AG08395 (cell line): ENCODE measurements around the gene GSG1L.

Experiments
- DNase-seq: peaks from one replicate; pipeline ENCODE4 v3.0.0; 2012; ENCODE audit warnings: mixed read lengths, low spot score

GSG1L gene

DNA sequence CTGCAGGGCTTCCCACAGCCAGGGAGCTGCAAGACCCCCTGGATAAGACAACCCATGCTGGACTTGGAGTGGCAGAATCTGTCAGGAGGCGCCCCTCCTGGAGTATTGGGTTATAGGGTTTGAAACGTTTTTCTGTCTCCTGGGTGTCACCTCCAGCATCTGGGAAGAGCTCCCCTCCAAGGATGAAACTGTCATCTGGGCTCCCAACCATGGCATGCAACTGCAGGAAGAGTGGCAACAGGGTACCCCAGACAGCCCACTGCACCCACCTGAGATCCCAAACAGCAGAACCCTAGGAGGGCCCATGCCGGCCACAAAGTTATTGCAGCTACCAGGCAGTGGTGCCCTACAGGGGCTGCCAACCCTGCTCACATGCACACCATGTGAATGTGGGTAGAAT is 636 bp upstream of the GSG1L start:
- DNase-seq, result no peak

DNA sequence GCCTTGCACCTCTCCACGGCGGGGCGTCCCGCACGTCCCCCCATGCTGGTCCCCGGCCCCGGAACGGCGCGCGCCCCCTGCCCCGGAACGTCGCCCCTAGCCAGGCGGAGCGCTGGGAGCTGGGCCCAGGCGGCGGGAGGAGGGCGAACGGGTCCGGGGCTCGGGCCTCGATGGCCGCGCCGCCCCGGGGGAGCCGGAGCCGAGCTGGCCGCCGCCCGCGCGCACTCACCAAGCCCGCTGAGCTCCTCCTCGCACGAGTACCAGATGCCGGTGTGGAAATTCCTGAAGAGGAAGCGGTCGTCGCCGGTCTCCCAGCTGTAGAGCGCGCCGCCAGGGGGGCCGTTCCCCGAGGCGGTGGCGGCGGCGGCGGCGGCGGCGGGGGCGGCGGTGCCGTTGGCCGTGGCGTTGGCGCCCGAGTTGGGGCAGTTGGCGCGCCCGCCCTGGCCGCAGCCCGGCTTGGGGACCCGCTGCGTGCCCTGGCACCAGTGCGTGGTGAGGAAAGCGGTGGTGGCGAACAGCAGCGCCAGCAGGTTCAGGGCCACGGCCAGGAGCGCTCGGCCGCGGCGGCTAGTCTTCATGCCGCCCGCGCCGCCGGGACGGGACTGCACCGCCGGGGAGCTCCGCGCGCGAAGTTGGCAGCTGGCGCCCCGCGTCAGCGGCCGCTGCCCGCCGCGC is 530 bp downstream of the GSG1L start:
- DNase-seq, result peak; percentile 39

DNA sequence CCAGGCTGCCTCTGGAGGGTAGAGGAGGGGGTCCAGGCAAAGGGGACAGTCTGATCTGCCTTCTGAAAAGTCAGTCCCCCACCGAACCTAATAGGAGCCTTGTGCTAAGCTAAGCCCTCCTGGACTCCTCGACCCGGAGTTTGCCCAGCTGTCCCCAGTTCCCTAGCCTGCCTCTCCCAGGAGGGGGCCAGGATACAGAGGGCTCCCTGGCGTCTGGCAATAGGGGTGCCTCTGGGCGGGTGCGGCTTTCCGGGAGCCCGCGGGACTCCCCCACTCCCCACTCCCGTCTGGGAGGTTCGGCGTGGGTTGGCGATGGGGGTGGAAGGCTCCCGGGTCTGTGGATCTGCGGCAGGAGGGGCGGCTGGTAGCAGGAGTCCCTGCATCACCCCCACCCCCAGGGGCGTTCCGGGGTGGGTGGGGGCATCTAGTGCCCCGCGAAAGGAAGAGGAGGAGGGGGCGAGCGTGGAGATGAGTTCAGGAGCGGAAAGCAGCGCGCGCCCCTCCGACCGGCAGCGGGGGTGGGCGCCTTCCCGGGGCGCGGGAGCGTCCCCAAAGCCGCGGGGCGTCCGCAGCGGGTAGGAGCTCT is 1.2 kb downstream of the GSG1L start:
- no peak for DNase-seq

DNA sequence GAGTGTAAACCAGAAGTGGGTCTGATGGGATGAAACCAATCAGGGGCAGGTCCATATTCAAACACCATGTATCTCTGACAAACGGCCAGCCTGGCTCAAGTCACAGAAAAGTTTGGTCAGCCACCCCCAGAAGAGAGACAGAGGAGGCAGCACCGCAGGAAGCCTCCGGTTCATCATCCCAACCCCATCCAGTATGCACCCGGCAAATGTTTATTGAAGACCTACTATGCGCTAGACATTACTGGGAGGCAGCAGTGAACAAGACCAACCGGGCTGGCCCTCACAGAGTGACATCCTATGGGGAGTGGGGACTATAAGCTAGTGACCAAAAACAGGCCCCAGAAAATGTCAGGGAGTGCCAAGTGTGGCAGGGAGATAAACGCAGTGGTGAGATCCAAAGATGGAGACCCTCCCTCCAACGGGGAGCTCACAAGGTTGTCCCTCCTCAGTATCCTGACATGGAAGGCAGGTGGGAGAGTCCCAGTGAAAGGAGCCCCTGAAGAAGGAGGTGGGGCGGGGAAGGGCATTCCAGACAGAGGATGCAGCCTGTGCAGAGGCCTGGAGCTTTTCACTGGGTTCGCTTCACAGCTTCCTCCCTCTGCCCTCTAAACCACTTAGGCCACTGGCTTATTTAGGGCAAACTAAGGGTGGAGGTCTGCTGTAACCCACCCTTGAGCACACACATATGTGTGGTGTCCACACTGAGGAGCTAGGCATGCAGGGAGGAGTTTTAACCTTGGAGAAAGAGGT is 2.0 kb downstream of the GSG1L start:
- DNase-seq, result no peak

DNA sequence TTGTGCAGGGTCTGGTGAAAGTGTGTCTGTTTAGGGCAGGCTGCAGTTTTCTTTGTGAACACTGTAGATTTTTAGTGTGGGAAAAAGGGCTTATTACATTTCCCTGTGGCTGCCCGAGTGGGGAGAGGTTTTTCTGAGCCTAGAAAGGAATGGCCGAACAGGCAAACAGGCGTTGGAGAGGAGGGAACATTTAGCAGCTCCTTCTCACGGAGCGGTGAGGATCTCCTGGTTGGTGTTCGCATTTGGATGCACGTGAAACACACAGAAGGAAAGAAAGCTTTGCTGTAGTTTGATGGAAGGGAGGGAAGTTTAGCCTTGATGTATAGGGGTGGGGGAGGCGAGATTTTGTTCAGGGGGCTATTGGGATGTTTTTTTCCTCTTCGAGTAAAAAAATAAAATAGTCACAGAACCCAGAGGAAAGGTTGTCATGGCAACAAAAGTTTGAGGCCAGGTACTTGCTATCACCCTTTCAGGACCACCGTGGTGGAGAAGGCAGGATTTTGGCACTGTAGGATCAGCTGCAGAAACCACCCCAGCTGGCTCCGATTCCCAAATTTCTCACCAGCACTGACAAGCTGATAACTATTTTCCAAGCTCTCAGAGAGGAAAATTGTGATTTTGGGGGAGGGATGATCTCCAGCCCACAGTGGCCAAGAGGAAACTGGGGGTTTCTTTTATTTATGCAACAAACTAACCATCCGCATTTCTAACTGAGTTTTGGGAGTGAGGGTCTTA is 3.5 kb downstream of the GSG1L start:
- DNase-seq, result no peak

DNA sequence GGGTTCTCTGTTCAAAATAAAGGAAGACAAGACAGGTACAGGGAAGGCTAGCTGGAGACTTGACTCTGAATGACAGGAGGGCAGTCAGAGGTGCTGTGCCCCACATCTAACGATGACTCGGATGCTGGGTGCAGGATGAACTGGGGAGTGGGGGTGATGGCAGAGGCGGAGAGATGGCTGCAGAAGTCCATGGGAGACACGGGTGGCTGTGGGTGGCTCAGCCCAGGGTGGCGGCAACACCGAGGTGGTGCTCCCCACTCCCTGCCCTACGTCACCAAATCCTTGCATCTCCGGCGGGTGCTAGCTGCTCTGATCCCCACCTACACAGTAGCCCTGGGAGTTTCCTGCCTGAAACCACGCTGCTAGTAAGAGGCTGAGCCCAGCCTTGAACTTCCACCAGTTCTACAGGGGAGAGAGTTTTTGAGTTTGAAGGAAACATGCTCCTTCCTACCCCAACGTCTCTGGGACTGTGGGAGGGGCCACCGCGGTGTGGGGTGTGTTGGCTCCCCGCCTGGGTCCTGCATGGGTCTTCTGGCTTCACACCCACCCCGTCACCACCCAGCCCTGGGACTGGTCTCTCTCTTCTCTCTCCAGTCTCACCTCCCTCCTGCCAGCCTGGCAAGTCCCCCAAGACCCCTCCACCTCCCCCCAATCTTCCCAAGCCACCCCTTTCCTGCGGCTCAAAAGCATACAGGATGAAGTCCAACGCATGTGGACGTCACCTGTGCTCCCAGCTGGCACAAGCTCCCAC is 4.5 kb downstream of the GSG1L start:
- no peak for DNase-seq

DNA sequence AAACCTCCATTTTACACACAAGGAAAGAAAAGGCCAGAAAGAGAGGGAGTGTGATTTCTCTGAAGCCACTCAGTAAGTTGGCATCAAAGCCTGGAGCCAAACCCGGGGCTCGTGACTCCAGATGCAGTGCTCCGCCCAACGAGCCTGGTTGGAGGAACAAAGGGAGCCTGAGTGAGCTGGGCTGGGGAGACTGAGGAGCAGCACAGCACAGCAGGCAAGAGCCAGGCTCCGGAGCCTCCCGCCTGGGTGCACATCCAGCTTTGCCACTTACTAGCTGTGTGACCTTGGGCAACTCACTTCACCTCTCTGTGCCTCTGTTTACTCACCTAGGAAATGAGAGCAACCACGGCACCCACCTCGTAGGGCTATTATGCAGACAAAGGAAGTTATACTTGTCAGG is 5.6 kb downstream of the GSG1L start:
- DNase-seq, result no peak

DNA sequence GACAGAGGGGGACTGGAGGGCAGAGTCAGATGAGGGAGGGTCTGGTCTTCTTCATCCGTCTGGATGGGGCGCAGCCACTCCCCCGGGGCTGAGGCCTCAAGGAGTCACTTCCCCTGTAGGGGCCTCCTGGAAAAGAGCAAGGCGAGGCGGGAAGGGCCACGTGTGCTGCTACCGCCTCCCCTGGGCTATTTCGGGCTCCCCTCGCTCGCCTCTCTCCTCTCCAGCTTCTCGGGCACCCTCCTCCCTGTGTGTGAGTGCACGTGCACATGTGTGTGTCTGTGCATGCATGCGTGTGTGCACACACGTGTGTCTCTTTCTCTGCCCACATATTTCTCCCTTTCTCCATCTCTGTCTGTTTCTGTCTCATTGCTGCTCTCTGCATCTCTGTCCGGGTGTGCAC is 10.1 kb downstream of the GSG1L start:
- no peak for DNase-seq

DNA sequence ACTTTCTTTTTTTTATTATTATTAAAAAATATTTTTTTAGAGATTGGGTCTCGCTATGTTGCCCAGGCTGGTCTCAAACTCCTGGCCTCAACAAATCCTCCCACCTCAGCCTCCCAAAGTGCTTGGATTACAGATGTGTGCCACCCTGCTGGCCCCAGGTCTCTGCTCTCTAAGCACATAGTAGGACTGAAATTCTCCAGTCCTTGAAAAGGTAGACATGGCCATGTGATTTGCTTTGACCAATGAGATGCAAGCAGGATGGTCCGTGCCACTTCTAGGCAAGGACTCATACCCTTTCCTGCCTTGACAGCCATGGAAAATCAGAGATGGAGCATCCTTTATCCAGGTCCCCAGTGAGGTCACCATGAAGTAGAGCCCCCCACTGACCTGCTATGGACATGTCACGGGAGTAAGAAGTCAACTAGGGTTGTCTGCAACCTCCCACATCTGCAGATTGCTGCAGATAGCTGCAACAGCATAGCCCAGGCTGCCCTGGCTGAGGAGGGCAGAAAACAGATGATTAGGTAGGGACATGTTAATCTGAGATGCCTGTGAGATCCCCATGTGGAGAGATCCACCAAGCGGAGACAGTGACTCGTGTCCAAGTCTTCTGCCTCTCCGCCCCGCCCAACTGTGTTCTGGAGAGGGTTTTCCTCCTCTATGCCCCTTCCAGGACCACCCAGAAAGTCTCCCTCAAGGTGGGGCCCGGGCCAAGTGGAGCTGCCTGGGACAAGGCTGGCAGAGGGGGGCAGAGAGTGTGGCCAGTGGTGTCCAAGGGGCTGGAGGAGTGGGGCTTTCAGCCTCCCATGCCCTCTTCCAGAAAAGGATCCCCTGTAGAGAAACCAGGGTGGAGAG is 11.0 kb downstream of the GSG1L start:
- DNase-seq, result no peak

DNA sequence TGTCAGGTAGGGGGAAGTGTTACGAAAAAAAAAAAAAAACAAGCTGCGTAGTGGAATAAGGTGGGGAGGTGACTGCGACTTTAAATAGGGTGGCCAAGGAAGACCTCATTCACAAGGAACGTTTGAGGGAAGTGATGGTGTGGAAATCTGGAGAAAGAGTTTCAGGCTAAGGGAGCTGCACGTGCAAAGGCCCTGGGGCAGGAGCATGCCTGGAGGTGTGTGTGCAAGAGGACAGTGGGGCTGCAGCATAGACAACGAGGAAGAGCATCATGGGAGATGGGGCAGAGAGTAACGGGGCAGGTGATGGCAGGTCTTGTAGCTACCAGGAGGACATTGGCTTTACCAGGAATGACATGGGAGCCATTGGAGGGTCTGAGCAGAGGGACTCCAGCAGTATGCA is 12.0 kb downstream of the GSG1L start:
- no peak for DNase-seq

DNA sequence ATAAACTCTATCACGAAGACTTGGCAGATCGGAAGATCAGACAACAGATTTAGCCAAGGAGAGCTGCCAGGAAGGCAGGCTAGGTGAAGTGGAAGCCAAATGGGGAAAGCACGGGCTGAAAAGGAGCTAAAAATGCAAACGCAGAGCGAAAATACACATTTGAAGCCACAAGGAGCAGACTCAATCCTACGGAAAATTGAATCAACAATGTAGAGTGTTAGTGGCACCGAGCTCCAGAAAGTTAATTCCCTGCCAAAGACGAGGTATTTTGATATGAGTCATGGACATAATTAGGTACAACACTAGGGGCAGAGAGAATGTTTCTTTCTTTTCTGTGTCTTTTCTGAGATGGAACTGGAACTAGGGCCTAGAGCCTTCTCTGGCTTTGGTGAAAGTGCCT is 20.7 kb downstream of the GSG1L start:
- peak; percentile 60 for DNase-seq

DNA sequence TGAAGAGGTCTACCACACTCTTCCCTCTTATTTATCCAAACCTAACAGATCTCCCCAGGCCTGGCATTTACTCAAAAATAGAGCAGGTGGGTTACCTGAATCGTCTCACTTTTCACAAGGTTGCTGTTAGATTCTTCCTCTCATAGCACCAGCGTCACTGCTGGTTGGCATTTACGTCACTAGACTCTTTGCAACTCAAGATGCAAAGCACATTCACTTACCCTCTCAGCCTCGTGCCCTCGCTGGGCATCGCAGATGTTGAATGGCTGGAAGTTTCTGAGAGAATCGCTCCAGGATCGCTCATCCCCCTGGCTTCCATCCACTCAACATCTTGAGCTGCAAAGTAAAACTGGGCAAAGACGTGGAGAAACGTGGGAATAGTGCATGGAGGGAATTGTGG is 21.9 kb downstream of the GSG1L start:
- DNase-seq, result no peak

DNA sequence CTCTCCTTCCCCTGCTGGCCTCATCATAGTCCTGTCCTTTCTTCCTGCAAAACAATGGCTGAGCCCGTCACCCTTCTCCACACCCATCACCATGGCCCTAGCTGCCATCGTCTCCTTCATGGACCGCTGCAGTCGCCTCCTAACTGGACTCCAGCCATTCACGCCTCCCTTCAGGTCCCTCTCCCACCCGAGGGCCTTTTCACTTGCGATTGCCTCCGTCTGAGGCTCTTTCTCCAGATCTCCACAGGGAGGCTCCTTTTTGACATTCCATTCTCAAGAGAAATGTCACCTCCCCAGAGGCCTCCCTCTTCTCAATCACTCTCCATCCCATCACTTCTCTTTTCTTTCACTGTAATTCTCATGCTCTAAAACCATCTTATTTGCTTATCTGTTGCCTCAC is 23.5 kb downstream of the GSG1L start:
- no peak for DNase-seq

DNA sequence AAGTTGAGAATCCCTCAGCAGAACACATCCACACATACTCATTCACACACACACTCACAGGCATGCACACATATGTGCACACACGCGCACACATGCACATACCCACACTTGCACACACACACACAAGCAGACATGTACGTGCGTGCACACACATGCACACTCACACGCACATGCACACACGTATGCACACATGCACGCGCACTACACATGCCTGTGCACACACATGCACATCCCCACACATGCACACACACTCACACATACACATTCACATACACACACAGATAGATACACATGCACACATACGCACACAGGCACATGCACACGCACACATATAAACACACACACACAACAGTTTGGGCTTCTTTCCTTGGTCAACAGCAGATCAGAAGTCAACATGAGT is 24.0 kb downstream of the GSG1L start:
- DNase-seq, result no peak

DNA sequence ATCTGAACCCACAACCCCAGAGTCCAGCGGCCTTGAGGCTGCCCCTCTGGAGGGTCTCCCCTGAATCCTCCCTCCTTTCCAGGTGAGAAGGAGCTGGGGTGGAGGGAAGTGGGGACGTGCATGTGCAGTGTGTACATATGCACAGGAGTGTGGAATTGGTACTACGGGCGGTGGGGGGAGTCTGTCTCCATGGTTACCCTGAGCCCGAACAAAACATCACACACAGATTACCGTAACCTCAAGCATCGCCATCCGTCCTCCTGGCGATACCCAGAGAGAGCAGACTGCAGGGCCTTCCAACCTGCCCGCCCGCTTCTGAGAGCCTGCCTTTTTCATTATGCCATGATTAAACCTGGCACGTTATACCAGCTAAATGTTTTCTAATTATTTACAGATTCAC is 25.1 kb downstream of the GSG1L start:
- no peak for DNase-seq

DNA sequence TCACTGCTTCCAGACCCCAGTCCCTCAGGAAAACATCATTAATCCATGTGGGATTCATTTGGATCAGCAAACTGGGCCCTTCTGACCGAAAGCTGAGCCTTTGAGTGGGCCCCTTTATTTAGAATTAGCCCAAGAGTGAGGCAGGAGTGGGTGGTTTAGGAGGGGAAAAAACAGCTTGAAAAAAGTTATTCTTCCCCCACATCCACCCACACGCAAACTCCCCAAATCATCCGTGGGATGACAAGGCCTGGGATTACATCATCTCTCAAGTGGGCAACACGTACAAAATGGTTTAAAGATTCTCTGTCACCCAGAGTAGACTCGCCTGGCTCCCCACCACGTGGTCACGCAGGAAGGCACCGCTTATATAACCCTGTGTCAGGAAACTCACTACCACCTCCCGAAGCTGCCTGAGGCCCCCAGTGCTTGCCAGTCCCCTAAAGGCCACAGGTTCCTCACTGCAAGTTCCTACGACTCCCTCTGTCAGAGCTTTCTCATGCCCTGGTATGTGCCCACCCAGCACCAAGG is 27.6 kb downstream of the GSG1L start:
- DNase-seq, result no peak

DNA sequence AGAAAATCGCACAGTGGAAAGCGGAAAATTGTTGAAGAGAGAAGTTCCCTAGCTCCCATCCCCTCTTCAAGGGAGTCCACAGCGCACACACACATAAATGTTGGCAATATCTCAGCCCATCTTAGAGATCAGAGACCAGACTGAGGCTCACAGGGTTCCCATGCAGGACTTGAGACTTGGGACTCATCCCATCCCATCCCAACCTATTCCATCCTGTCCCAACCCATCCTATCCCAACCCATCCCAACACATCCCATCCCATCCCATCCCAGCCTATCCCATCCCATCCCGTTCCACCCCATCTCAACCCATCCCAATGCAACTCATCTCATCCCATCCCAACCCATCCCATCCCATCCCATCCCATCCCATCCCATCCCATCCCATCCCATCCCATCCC is 29.6 kb downstream of the GSG1L start:
- DNase-seq, result no peak

DNA sequence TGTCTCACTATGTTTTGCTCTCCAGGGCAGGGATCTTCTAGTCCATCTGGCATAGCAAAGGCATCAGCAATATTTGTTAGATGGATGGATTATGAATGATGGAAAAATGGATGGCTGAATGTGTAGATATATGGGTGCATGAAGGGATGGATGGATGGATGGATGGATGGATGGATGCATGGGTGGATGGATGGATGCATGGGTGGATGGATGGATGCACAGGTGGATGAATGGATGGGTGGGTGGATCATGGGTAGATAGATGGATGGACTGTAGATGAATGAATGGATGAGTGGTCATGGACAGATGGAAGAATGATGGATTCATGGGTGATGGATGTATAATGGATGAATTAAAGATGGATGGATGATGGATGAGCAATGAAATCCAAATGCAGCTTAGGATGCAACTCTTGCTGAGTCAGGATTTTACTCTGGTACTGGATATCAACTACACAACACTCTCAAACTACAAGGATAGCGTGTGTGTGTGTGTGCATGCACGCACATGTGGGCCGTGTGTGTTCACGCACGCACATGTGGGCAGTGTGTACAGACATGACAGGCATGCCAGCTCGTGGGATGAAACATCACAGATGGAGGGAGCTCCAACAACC is 34.0 kb downstream of the GSG1L start:
- DNase-seq, result no peak

DNA sequence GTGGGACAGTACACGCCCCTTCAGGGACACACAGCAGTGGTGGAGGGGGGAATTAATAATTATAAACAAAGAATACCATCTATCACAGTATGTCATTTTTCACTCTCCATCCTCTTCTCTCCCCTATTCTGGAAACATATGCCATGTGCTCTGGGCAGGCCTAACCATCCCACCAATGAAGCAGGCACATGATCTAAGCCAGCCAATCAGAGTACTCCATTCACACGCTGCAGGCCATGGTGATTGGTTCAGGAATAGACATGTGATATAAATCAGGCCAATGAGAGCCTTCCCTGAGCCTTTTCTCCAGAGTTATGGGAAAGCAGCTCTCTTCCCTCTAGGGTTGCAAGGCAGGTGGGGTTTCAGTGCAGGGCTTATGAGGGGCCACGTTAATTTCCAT is 36.5 kb downstream of the GSG1L start:
- DNase-seq, result no peak

DNA sequence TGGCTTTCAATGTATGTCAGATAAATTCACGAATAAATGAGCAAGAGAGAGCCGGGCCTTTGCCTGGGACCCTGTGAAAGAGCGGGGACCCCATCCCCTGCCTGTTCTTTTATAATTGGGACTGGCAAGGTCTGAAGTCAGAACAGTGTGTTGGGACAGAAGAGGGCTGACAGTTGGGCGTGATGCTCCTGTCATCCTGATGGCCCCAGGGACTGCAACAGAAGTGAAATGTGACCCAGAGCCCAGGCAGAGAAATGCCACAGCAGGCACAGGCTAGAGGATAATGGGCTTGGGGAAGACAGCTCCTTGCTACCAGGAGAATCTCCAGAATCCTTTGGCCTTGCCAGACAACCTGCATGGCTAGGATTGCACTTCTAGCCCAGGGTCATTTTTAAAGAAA is 37.9 kb downstream of the GSG1L start:
- no peak for DNase-seq

DNA sequence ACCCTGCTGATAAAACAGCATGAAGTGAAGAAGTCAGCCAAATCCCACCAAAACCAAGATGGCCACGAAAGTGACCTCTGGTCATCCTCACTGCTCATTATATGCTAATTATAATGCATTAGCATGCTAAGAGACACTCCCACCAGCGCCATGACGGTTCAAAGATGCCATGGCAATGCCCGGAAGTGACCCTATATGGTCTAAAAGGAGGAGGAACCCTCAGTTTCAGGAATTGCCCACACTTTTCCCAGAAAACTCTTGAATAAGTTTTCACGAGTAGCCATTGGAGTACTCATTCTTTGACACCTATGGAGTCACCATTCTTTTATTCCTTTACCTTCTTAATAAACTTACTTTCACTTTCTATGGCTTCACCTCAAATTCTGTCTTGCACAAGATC is 44.3 kb downstream of the GSG1L start:
- no peak for DNase-seq
